Neuronal stem cell (in vitro differentiated cells): Measurements from ENCODE around the gene DCLK1.

Experiments
- DNase-seq: peaks from one replicate; pipeline ENCODE4 v3.0.0-alpha.2; 2013; ENCODE audit warnings: low spot score
- H2AFZ ChIP-seq: one replicate; pipeline ENCODE4 v1.6.1; 2013; ENCODE audit warnings: mild to moderate bottlenecking, low read length, inconsistent platforms
- H2AK5ac ChIP-seq: 2 replicates; pipeline ENCODE4 v1.6.1; 2013; ENCODE audit warnings: low read depth, mild to moderate bottlenecking, inconsistent platforms, low read length, moderate library complexity, mixed read lengths
- H2BK120ac ChIP-seq: 2 replicates; pipeline ENCODE4 v1.6.1; 2013; ENCODE audit warnings: low read depth, mild to moderate bottlenecking, inconsistent platforms, low read length, moderate library complexity, mixed read lengths
- H2BK12ac ChIP-seq: one replicate; pipeline ENCODE4 v1.6.1; 2013; ENCODE audit warnings: low read length, inconsistent platforms
- H2BK15ac ChIP-seq: 2 replicates; pipeline ENCODE4 v1.6.1; 2013; ENCODE audit warnings: mild to moderate bottlenecking, low read length, inconsistent platforms, mixed read lengths
- H2BK5ac ChIP-seq: one replicate; pipeline ENCODE4 v1.6.1; 2013; ENCODE audit warnings: inconsistent platforms, mild to moderate bottlenecking, low read length, moderate library complexity
- H3K14ac ChIP-seq: one replicate; pipeline ENCODE4 v1.6.1; 2013; ENCODE audit warnings: low read length, inconsistent platforms
- H3K18ac ChIP-seq: 2 replicates; pipeline ENCODE4 v1.6.1; 2013; ENCODE audit warnings: low read length, inconsistent platforms
- H3K23ac ChIP-seq: 2 replicates; pipeline ENCODE4 v1.6.1; 2013; ENCODE audit warnings: low read depth, mild to moderate bottlenecking, mixed read lengths, low read length, inconsistent platforms; ENCODE audit not compliant: poor library complexity
- H3K27ac ChIP-seq: replicated peaks from 3 replicates; pipeline ENCODE4 v1.5.1; 2013; ENCODE audit warnings: low read length, inconsistent platforms
- H3K27me3 ChIP-seq, 3 experiments: 2 replicates each; pipeline ENCODE4 v1.6.1; 2013; ENCODE audit warnings: low read length in 3 of 3, mild to moderate bottlenecking in 2 of 3, inconsistent platforms in 1 of 3, low read depth in 1 of 3, mixed read lengths in 1 of 3, moderate library complexity in 1 of 3; ENCODE audit not compliant: control insufficient read depth in 3 of 3, insufficient read depth in 3 of 3
- H3K36me3 ChIP-seq, 2 donors: replicated peaks in 1 of 2; 2 replicates each; pipeline ENCODE4 v1.6.1; 2013; ENCODE audit warnings: low read length in 2 of 2; ENCODE audit not compliant: control insufficient read depth in 2 of 2, insufficient read depth in 2 of 2
- H3K4ac ChIP-seq: 2 replicates; pipeline ENCODE4 v1.6.1; 2013; ENCODE audit warnings: inconsistent platforms, mild to moderate bottlenecking, low read length, moderate library complexity
- H3K4me1 ChIP-seq, 2 donors: 1 replicate in 1 of 2; 2 replicates in 1 of 2; pipeline ENCODE4 v1.6.1; 2013; ENCODE audit warnings: low read length in 2 of 2, low read depth in 1 of 2; ENCODE audit not compliant: control insufficient read depth in 2 of 2, insufficient read depth in 1 of 2
- H3K4me2 ChIP-seq: one replicate; pipeline ENCODE4 v1.6.1; 2013; ENCODE audit warnings: mild to moderate bottlenecking, low read length, inconsistent platforms; ENCODE audit not compliant: insufficient read depth, poor library complexity, severe bottlenecking
- H3K4me3 ChIP-seq, 2 donors: 2 replicates each; pipeline ENCODE4 v1.5.1; 2013; ENCODE audit warnings: low read length in 2 of 2, mild to moderate bottlenecking in 2 of 2, inconsistent platforms in 1 of 2, moderate library complexity in 1 of 2
- H3K79me1 ChIP-seq: one replicate; pipeline ENCODE4 v1.6.1; 2013; ENCODE audit warnings: low read depth, mild to moderate bottlenecking, inconsistent platforms, low read length, moderate library complexity
- H3K9ac ChIP-seq: one replicate; pipeline ENCODE4 v1.6.1; 2013; ENCODE audit warnings: mild to moderate bottlenecking, low read depth, low read length, inconsistent platforms; ENCODE audit not compliant: poor library complexity
- H3K9me3 ChIP-seq, 2 donors: replicated peaks in 1 of 2; 2 replicates each; pipeline versions ENCODE3 to v1.6.1; 2013; ENCODE audit warnings: low read length in 2 of 2, mild to moderate bottlenecking in 2 of 2, inconsistent platforms in 1 of 2, low read depth in 1 of 2, mixed read lengths in 1 of 2, moderate library complexity in 1 of 2; ENCODE audit not compliant: control insufficient read depth in 2 of 2, insufficient read depth in 1 of 2
- H4K8ac ChIP-seq: one replicate; pipeline ENCODE4 v1.6.1; 2013; ENCODE audit warnings: low read depth, mild to moderate bottlenecking, inconsistent platforms, low read length, moderate library complexity
- H4K91ac ChIP-seq: one replicate; pipeline ENCODE4 v1.6.1; 2013; ENCODE audit warnings: low read length, low read depth, mild to moderate bottlenecking, inconsistent platforms; ENCODE audit not compliant: poor library complexity
- WGBS, 2 donors: extraction: QIAGEN DNeasy Blood & Tissue Kit; methylation state at CpG; one replicate each; pipeline ENCODE4 v1.1.7; 2013; ENCODE audit warnings: missing lambda C conversion rate in 2 of 2, mixed read lengths in 1 of 2; ENCODE audit not compliant: insufficient read length in 2 of 2, insufficient replicate concordance in 1 of 2; ENCODE audit errors: extremely low coverage in 2 of 2; 5-methylcytosine and 5-hydroxymethylcytosine counted together

DCLK1 gene

DNA sequence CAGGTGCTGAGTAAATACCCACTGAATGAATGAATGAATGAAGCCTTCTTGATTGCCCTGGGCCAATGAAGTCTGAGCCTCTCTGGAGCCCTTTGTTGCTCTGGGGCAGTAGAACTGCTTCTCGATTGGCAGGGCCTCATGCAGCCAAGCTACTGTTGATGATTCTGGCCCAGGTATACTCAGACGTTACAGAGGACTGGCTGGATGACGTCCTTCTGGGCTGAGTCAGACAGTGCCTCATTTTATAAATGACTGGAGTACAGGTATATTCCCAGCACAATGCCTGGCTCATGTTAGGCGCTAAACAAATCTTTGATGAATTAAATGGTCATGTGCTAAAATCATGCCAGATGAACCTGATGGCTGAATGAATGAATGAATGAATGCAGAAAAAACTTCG, 410.9 kb downstream of the DCLK1 start:
- Histone ChIP-seq H4K91ac (no peak overlapping the region), H3K23ac (no peak overlapping the region), H3K4me2 (no peak overlapping the region), H3K4ac (no peak overlapping the region), H3K18ac (no peak overlapping the region), H2BK5ac (no peak overlapping the region), H3K14ac (no peak overlapping the region), H2AK5ac (no peak overlapping the region), H3K36me3 (no peaks in the 10 kb centered on the region), H2BK120ac (no peak overlapping the region), H4K8ac (no peak overlapping the region), H3K79me1 (no peaks in the 10 kb centered on the region), H3K27ac (no peak overlapping the region), H3K27me3 (no peaks in the 10 kb centered on the region), H3K9me3 (no peaks in the 10 kb centered on the region), H3K4me3 (no peak overlapping the region), H2AFZ (no peak overlapping the region), H3K4me1 (no peaks in the 10 kb centered on the region), H2BK15ac (no peak overlapping the region), H2BK12ac (no peak overlapping the region), H3K9ac (no peak overlapping the region)
- DNase-seq = no peak
- no CpG with 5 or more reads among the region's 5 CpGs for WGBS, 2 donors
